Immature natural killer cell (primary cell): ENCODE measurements around the gene HYDIN. TPM values are rescaled to one million over a fixed set of nuclear protein-coding genes. Genes with fewer than 3 reads are reported as not detected.

ENCODE experiments used
- DNase-seq, 3 donors: peaks; one replicate each; pipeline ENCODE4 v3.0.0; 2022; ENCODE audit warnings: mixed read lengths in 1 of 3
- H3K27ac Mint-ChIP-seq, 6 donors: one replicate each; pipeline ENCODE4 v1.8.0; 2020; ENCODE audit warnings: mixed read lengths in 6 of 6, mild to moderate bottlenecking in 5 of 6, inconsistent platforms in 4 of 6, moderate library complexity in 3 of 6
- H3K27me3 Mint-ChIP-seq, 3 donors: one replicate each; pipeline ENCODE4 v1.8.0; 2020 to 2021; ENCODE audit warnings: low read depth in 3 of 3, mild to moderate bottlenecking in 3 of 3, mixed read lengths in 3 of 3, moderate library complexity in 3 of 3, inconsistent platforms in 1 of 3
- H3K36me3 Mint-ChIP-seq, 3 donors: one replicate each; pipeline ENCODE4 v1.8.0; 2020; ENCODE audit warnings: mixed read lengths in 3 of 3, inconsistent platforms in 2 of 3, mild to moderate bottlenecking in 2 of 3
- H3K4me1 Mint-ChIP-seq, 2 donors: one replicate each; pipeline ENCODE4 v1.8.0; 2020; ENCODE audit warnings: inconsistent platforms in 2 of 2, mild to moderate bottlenecking in 2 of 2, mixed read lengths in 2 of 2, moderate library complexity in 1 of 2
- H3K4me3 Mint-ChIP-seq, 5 donors: one replicate each; pipeline ENCODE4 v1.8.0; 2020; ENCODE audit warnings: mild to moderate bottlenecking in 5 of 5, mixed read lengths in 5 of 5, inconsistent platforms in 3 of 5, moderate library complexity in 3 of 5
- H3K9me3 Mint-ChIP-seq, 6 donors: one replicate each; pipeline ENCODE4 v1.8.0; 2020; ENCODE audit warnings: mild to moderate bottlenecking in 6 of 6, mixed read lengths in 6 of 6, inconsistent platforms in 4 of 6, moderate library complexity in 3 of 6
- polyA plus RNA-seq, 3 donors: library from polyadenylated mRNA; unstranded; fragments of 300-500 nt; fragmentation: Illumina TruSeq; gene quantifications; one replicate each; pipeline ENCODE4 v1.2.3, GENCODE V29; 2021

HYDIN gene
- polyA plus RNA-seq, 3 donors from 2014 or later, result 0.24 to 0.26 TPM; not detected in 1

DNA sequence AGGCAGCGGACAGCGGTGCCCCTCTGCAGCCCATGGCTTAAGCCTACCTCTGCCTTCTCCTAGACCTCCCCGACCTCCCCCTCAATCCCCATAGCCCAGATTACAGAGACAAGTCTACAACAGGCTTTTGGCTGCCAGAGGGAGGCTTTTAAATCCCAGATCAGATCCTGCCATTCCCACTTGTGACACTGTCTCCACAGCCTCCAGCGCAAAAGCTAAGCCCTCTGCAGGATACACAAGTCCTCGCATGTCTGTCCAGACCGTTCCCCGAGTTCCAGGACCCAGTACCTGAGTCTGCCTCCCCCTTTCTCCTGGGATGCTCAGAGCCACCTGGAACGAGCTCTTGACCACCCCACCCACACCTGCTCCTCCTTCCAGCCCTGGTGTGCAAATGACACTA is 460.8 kb downstream of the HYDIN start:
- Mint-ChIP-seq H3K27ac (no peak overlapping the region), H3K36me3 (peaks cover 0 to 26% (median 18%) of the 10 kb centered on the region in 3 donors), H3K9me3 (no peaks in the 10 kb centered on the region), H3K27me3 (peaks cover 0 to 4% (median 2%) of the 10 kb centered on the region in 3 donors), H3K4me1 (no peaks in the 10 kb centered on the region), H3K4me3 (no peak overlapping the region)
- DNase-seq, result no peak

DNA sequence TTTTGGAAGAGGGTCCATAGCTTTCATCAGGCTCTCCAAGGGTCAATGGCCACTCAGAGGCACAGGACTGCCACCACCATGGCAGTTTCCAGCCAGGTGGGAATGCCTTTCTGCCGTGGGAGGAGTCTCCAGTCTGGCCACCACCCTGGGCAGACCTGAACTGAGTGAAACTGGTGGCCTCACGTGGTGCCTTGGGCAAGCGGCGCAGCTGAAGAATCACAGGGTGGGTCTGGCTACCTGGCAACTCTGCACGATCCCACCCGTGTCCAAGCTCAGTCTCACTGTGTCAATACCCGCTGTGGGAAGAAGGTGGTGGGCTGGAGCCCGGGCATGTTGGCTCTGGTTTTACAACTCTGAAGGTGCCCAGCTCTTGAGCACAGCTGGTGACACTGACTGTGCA is 461.4 kb downstream of the HYDIN start:
- no peak overlapping the region for H3K4me3 Mint-ChIP-seq
- no peaks in the 10 kb centered on the region for H3K4me1 Mint-ChIP-seq
- H3K27ac Mint-ChIP-seq, result no peak overlapping the region
- H3K9me3 Mint-ChIP-seq, result no peaks in the 10 kb centered on the region
- DNase-seq, result no peak
- peaks cover 0 to 28% (median 16%) of the 10 kb centered on the region in 3 donors for H3K36me3 Mint-ChIP-seq
- H3K27me3 Mint-ChIP-seq, result peaks cover 0 to 4% (median 2%) of the 10 kb centered on the region in 3 donors

DNA sequence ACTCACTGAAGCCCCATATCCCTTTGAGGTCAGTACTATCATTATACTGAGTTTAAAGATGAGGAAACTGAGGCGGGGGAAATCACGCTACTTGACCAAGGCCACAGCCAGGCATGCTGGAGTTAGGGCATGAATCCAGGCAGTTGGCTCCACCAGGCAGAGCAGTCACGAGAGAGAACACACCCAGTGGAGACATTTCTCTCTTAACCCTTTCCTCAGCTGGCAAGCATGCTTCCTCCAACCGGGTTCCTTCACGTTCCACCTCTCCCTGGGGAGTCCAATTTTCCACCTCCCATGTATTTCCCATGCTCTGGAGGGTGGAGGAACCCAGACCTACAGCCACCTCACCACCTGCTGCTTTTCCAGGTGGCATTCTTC is 462.3 kb downstream of the HYDIN start:
- Mint-ChIP-seq H3K4me1 (no peaks in the 10 kb centered on the region), H3K9me3 (no peaks in the 10 kb centered on the region), H3K4me3 (no peak overlapping the region), H3K27me3 (peaks cover 0 to 3% (median 2%) of the 10 kb centered on the region in 3 donors), H3K36me3 (peaks cover 0 to 21% (median 12%) of the 10 kb centered on the region in 3 donors), H3K27ac (no peak overlapping the region)
- DNase-seq, result no peak

DNA sequence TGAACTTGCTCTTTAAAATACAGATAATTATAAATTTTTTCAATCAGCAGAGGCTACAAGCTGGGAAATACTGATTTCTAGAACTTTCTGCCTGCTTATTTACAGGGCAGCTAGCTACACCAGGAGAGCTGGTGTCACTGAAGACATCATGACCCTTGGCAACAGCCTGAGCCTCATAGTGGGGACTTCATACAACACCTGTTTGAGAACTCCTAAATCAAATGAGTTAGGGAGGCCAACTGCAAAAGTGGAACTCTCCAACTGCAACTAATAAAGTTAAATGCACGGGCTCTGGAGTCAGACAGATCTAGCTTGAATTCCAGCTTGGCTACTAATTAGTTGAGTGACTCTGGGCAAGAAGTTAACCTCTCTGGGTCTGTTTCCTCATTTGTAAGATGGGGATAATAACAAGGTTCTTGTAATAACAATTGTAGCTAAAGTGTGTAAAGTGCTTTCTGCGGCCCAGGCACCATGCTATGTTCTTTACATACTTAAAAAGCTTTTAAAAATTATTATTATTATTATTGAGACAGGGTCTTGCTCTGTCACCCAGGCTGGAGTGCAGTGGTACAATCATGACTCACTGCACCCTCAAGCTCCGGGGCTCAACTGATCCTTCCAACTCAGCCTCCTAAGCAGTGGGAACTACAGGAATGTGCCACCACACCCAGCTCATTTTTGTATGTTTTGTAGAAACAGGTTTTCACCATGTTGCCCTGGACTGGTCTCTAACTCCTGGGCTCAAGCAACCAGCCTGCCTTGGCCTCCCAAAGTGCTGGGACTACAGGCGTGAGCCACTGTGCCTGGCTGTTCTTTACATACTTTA is 462.9 kb downstream of the HYDIN start:
- Mint-ChIP-seq H3K27me3 (peaks cover 0 to 3% (median 2%) of the 10 kb centered on the region in 3 donors), H3K27ac (no peak overlapping the region), H3K36me3 (peaks cover 0 to 19% (median 6%) of the 10 kb centered on the region in 3 donors), H3K4me1 (no peaks in the 10 kb centered on the region), H3K4me3 (no peak overlapping the region), H3K9me3 (no peaks in the 10 kb centered on the region)
- no peak for DNase-seq

DNA sequence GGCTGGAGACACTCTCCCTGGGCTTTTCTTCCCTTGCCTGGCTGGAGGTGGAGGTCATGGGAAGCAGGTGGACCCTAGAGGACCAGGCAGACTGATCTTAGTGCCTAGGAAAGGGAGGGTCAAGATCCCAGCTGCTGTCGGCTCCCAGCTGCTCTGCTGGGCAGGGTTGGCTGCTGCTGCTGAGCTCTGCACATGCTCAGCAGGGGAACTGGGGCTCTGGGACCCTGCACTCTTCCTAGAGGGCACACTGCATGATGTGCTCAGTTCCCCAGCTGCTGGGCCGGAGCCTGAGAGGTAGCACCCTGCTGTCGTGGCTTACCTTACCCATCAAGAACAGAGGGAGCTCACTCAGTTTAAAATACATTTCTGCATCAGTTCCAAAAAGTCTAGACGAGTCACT is 463.9 kb downstream of the HYDIN start:
- H3K4me3 Mint-ChIP-seq, result no peak overlapping the region
- no peak for DNase-seq
- no peak overlapping the region for H3K27ac Mint-ChIP-seq
- H3K27me3 Mint-ChIP-seq, result peaks cover 0 to 3% (median 2%) of the 10 kb centered on the region in 3 donors
- peaks cover 0 to 19% (median 0%) of the 10 kb centered on the region in 3 donors for H3K36me3 Mint-ChIP-seq
- H3K4me1 Mint-ChIP-seq, result no peaks in the 10 kb centered on the region
- no peaks in the 10 kb centered on the region for H3K9me3 Mint-ChIP-seq

DNA sequence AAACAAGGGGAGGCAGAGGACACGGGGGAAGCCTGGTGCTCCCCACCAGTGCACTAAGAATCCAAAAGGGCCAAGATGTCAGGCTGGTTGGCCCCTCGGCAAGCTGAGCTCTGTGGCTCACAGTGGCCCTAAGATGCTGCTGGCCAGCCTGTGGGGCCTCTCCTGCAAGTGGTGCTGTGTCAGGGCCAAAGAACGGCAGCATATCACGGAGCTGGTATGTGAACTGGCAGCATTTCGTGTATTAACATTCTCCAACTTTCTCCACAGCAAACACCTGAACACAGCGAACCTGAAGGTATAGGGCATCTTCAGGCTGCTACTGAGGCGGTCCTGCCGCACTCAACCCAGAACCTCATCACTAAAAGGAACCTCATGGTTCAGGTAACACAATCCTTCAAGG is 464.3 kb downstream of the HYDIN start:
- Mint-ChIP-seq H3K27me3 (peaks cover 0 to 3% (median 2%) of the 10 kb centered on the region in 3 donors), H3K9me3 (no peaks in the 10 kb centered on the region), H3K36me3 (peaks cover 0 to 19% (median 0%) of the 10 kb centered on the region in 3 donors), H3K27ac (no peak overlapping the region), H3K4me1 (no peaks in the 10 kb centered on the region), H3K4me3 (no peak overlapping the region)
- DNase-seq, result no peak

DNA sequence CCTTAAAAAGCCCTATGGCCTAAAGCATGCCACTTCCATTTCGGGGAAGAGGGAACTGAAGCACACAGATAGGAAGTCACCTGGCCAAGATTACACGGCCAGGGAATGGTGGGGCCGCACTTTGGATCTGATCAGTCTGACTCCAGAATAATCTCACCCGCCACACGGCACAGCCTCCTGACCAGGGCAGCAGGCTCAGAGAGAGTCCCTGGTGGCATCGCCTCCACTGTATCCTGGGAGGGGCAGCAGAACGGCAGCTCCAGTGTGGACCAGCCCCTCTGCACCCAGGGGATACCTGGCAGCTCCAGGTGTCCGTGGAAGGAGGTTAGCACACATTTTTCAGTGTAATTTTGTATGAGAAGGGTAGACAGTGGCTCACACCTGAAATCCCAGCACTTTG is 465.0 kb downstream of the HYDIN start:
- Mint-ChIP-seq H3K4me1 (no peaks in the 10 kb centered on the region), H3K4me3 (no peak overlapping the region), H3K9me3 (no peaks in the 10 kb centered on the region), H3K27me3 (peaks cover 0 to 3% (median 2%) of the 10 kb centered on the region in 3 donors), H3K36me3 (peaks cover 0 to 20% (median 0%) of the 10 kb centered on the region in 3 donors), H3K27ac (no peak overlapping the region)
- no peak for DNase-seq

DNA sequence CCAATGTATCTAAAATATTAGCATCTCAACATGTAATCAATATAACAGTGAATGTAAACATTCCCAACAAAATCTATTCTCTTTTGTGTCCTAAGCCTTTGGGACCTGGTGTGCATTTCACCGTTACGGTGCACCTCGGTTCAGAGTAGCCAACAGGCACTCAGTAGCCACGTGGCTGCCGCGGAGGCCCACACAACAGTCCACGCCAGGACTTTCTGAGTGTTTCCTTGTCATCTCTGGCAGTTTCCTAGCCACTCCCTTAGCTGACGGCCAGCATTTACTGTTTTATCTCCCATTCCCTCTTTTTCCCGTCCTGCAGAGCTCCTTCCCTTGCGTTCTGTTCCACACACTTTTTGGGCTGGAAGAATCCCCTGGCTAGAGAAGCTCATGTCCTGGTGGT is 465.9 kb downstream of the HYDIN start:
- Mint-ChIP-seq H3K4me1 (no peaks in the 10 kb centered on the region), H3K27ac (no peak overlapping the region), H3K4me3 (no peak overlapping the region), H3K9me3 (no peaks in the 10 kb centered on the region), H3K27me3 (peaks cover 0 to 3% (median 0%) of the 10 kb centered on the region in 3 donors), H3K36me3 (peaks cover 2 to 22% (median 2%) of the 10 kb centered on the region in 3 donors)
- no peak for DNase-seq

DNA sequence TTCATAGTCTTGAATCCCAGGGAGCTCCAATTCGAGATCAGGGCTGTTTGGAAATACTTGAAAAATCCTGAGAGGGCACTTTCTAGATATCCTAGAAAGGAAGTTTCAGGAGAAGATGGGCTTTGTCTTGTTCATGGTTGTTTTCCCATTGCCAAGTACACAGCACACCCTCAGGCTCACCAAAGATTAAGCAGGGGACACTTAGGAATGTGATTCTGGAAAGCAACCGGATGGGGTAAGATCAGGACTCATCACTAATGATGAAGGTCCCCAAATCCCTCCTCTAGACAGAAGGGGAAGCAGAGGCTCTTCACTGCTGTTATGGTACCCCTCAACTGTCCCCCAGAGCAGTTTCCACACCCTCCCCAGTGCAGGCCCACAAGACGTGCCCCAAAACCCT is 470.3 kb downstream of the HYDIN start:
- H3K36me3 Mint-ChIP-seq, result peaks cover 10 to 30% (median 15%) of the 10 kb centered on the region in 3 donors
- DNase-seq, result no peak
- no peak overlapping the region for H3K4me3 Mint-ChIP-seq
- peaks cover 0 to 1% (median 1%) of the 10 kb centered on the region in 3 donors for H3K27me3 Mint-ChIP-seq
- H3K27ac Mint-ChIP-seq, result peak overlapping the region in 1 of 6 donors; percentile 50
- H3K4me1 Mint-ChIP-seq, result no peaks in the 10 kb centered on the region
- no peaks in the 10 kb centered on the region for H3K9me3 Mint-ChIP-seq

DNA sequence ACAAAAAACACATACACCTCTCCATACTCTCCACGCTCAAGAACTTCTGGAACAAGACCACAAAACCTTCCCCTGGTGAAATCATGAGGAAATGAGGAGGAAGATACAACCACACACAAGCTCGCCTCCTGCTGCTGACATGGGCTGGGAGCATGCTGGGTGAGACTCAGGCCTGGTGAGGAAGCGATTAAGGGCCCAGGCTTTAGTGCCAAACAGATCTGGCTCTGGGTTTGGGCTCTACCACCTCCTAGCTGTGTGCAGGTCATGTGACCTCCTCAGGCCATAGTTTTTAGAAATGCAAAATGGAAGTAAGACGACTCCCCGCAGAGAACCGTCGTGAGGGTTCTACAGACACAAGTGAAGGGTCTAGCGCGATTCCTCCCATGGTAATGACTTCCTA is 470.9 kb downstream of the HYDIN start:
- DNase-seq, result no peak
- H3K4me1 Mint-ChIP-seq, result no peaks in the 10 kb centered on the region

DNA sequence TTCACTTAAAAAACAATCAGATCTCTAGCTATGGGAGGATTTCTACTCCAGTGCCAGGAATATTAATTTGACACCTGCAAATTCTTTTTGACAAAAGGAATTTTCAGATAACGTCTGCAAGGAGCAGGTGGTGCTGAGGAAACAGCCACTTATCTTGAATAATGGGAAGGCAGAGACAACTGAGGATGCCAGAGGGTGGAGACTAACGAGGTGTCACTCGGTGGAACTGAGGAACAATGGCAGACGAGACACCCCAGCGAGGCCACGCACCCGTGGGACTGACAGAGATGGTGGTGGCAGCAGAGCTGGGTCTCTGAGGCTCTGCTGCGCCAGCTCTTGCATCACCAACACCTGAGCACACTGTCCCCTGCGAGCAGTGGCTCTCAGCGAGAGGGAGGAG is 471.7 kb downstream of the HYDIN start:
- no peaks in the 10 kb centered on the region for H3K4me1 Mint-ChIP-seq
- H3K36me3 Mint-ChIP-seq, result peaks cover 10 to 29% (median 15%) of the 10 kb centered on the region in 3 donors
- H3K27ac Mint-ChIP-seq, result no peak overlapping the region
- DNase-seq, result no peak
- no peak overlapping the region for H3K4me3 Mint-ChIP-seq
- H3K9me3 Mint-ChIP-seq, result no peaks in the 10 kb centered on the region
- peaks cover 0 to 1% (median 0%) of the 10 kb centered on the region in 3 donors for H3K27me3 Mint-ChIP-seq

More for the DNA sequence above, 470.9 kb downstream of the HYDIN start:
- H3K27ac Mint-ChIP-seq, result no peak overlapping the region
- H3K27me3 Mint-ChIP-seq, result peaks cover 0 to 1% (median 0%) of the 10 kb centered on the region in 3 donors
- peaks cover 10 to 31% (median 15%) of the 10 kb centered on the region in 3 donors for H3K36me3 Mint-ChIP-seq
- H3K4me3 Mint-ChIP-seq, result no peak overlapping the region
- H3K9me3 Mint-ChIP-seq, result no peaks in the 10 kb centered on the region

Other genes starting within 250 kb of the HYDIN start
- gene CMTR2, start 58.7 kb upstream of the HYDIN start, polyA plus RNA-seq, result 10 to 100 TPM; 18.6 to 42.9 (median 19.0) TPM
- not detected for gene CALB2, start 128.0 kb upstream of the HYDIN start, polyA plus RNA-seq
- not detected for gene TLE7, start 211.3 kb upstream of the HYDIN start, polyA plus RNA-seq
- gene ZNF23, start 231.5 kb upstream of the HYDIN start, polyA plus RNA-seq, result 1 to 10 TPM; 4.3 to 8.1 (median 5.4) TPM